AG04450 (cell line): Measurements from ENCODE around the gene ZMPSTE24. TPM values are rescaled to one million over a fixed set of nuclear protein-coding genes. Genes with fewer than 3 reads are reported as not detected.
"Not testable (repeated sequence)": the region's sequence is repeated elsewhere in the genome, so short reads cannot be mapped to it uniquely, and the experiment has no call there.

Experiments
- CTCF ChIA-PET: fragments of 300-600, 350-600 bp; formaldehyde crosslinking; extraction: SDS; loops from one replicate; lab custom pipeline; 2022; ENCODE audit warnings: antibody characterized with exemption, inconsistent platforms; lab: Charles Lee
- POLR2A ChIA-PET: fragments of 350-600 bp; formaldehyde crosslinking; extraction: SDS; loops from one replicate; lab custom pipeline; 2021; ENCODE audit warnings: antibody characterized with exemption, inconsistent platforms; lab: Yijun Ruan, JAX
- DNase-seq: peaks from one replicate; pipeline ENCODE4 v3.0.0-alpha.2; 2011; ENCODE audit warnings: low read depth, low spot score
- H3K27ac ChIP-seq: one replicate; pipeline ENCODE4 v1.5.1; 2012; ENCODE audit warnings: low read depth, low read length, control low read depth
- H3K27me3 ChIP-seq: one replicate; pipeline ENCODE4 v1.6.0; 2012; ENCODE audit warnings: low read length; ENCODE audit not compliant: control insufficient read depth, insufficient read depth
- H3K4me3 ChIP-seq: 2 replicates; pipeline ENCODE4 v1.5.1; 2011; ENCODE audit warnings: mild to moderate bottlenecking, low read depth, low read length, control low read depth
- H3K9me3 ChIP-seq: 2 replicates; pipeline ENCODE4 v1.5.1; 2012; ENCODE audit warnings: low read length; ENCODE audit not compliant: control insufficient read depth, insufficient read depth
- CTCF ChIP-seq: IDR thresholded peaks from 2 replicates; pipeline ENCODE4 v1.5.1; 2011; ENCODE audit warnings: low read depth, low read length, control low read depth, inconsistent platforms
- polyA plus RNA-seq: library from polyadenylated mRNA; depleted of rRNA; stranded (reverse); fragments of >200 nt; gene quantifications from 2 replicates; pipeline ENCODE4 v1.2.3, GENCODE V29; 2011

Gene ZMPSTE24
- polyA plus RNA-seq, 1 experiment = 55.8 TPM

- Histone ChIP-seq H3K27ac (no peak overlapping the region), H3K4me3 (no peak overlapping the region), H3K27me3 (peaks cover 34% of the 10 kb centered on the region), H3K9me3 (peaks cover 9% of the 10 kb centered on the region; the same call in 1 of the 2 replicates)
- no peak for DNase-seq
- ChIA-PET POLR2A (no interaction called here), CTCF (interaction anchor here (1.1 to 6.5 kb wide), 4 partner anchors 20 to 240 kb away, joined by 3 to 83 read pairs (median 6); no protein-coding TSS in a partner anchor)
- no peak for TF ChIP-seq CTCF
Measured at GRCh38 chr1:40318476-40318875, 60.4 kb downstream of the ZMPSTE24 start.

- ChIA-PET POLR2A (no interaction called here), CTCF (interaction anchor here (1.1 to 6.5 kb wide), 4 partner anchors 19 to 241 kb away, joined by 3 to 83 read pairs (median 6); no protein-coding TSS in a partner anchor)
- Histone ChIP-seq H3K27me3 (peaks cover 34% of the 10 kb centered on the region), H3K27ac (no peak overlapping the region), H3K9me3 (peaks cover 9% of the 10 kb centered on the region; the same call in 1 of the 2 replicates), H3K4me3 (no peak overlapping the region)
- TF ChIP-seq CTCF = no peak
- DNase-seq = no peak
Measured at GRCh38 chr1:40318970-40319621, 61.1 kb downstream of the ZMPSTE24 start.

- H3K27ac ChIP-seq, H3K9me3 ChIP-seq, H3K4me3 ChIP-seq, CTCF ChIA-PET, DNase-seq, POLR2A ChIA-PET, H3K27me3 ChIP-seq: not testable (repeated sequence)
Measured at GRCh38 chr1:40331403-40331802, 73.4 kb downstream of the ZMPSTE24 start.

DNA sequence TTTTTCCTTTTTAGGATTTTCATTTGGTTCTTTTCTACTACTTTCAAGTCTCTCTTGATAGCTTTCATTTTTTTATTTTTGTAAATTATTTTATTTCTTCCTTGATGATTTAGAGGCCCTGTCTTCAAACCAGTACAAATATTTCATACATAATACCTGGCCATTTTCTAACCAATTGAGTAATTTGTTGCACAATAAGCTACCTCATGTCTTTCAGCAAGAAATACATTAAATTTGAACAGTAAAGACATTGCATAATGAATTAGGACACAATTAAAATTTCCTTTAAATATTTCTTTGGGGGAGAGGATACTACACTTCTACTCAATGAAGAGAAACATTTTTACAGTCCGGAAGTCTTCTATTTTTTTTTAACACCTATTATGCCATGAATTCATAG is 74.7 kb downstream of the ZMPSTE24 start:
- no peak for TF ChIP-seq CTCF
- Histone ChIP-seq H3K4me3 (no peak overlapping the region), H3K27me3 (peaks cover 2% of the 10 kb centered on the region), H3K27ac (no peak overlapping the region), H3K9me3 (no peaks in the 10 kb centered on the region)
- POLR2A ChIA-PET = no interaction called here
- no peak for DNase-seq
- CTCF ChIA-PET = interaction anchor here (0.7 to 1.4 kb wide), 3 partner anchors 18 to 189 kb away, joined by 3 to 5 read pairs (median 4); no protein-coding TSS in a partner anchor

- Histone ChIP-seq H3K27ac (no peak overlapping the region), H3K27me3 (peaks cover 4% of the 10 kb centered on the region), H3K9me3 (no peaks in the 10 kb centered on the region), H3K4me3 (no peak overlapping the region)
- ChIA-PET POLR2A (interaction anchor here (2.2 kb wide), 1 partner anchor 22 kb away, joined by 9 read pairs; no protein-coding TSS in a partner anchor), CTCF (interaction anchor here (1.0 to 6.4 kb wide), 27 partner anchors 9 to 259 kb away, joined by 3 to 283 read pairs (median 8); partner anchors contain the start of gene ZMPSTE24)
- no peak for DNase-seq
- TF ChIP-seq CTCF = no peak
Measured at GRCh38 chr1:40337443-40337842, 79.4 kb downstream of the ZMPSTE24 start.
